NCI-H1694 treated with DMSO at 0.1 percent for 48 hours (cell line): ENCODE data around the gene TRAPPC8.
"Not testable (repeated sequence)": the region's sequence is repeated elsewhere in the genome, so short reads cannot be mapped to it uniquely, and the experiment has no call there.

Experiments
- DNase-seq: peaks from one replicate; lab custom pipeline; 2025; lab: John Stamatoyannopoulos, UW

Gene TRAPPC8

DNA sequence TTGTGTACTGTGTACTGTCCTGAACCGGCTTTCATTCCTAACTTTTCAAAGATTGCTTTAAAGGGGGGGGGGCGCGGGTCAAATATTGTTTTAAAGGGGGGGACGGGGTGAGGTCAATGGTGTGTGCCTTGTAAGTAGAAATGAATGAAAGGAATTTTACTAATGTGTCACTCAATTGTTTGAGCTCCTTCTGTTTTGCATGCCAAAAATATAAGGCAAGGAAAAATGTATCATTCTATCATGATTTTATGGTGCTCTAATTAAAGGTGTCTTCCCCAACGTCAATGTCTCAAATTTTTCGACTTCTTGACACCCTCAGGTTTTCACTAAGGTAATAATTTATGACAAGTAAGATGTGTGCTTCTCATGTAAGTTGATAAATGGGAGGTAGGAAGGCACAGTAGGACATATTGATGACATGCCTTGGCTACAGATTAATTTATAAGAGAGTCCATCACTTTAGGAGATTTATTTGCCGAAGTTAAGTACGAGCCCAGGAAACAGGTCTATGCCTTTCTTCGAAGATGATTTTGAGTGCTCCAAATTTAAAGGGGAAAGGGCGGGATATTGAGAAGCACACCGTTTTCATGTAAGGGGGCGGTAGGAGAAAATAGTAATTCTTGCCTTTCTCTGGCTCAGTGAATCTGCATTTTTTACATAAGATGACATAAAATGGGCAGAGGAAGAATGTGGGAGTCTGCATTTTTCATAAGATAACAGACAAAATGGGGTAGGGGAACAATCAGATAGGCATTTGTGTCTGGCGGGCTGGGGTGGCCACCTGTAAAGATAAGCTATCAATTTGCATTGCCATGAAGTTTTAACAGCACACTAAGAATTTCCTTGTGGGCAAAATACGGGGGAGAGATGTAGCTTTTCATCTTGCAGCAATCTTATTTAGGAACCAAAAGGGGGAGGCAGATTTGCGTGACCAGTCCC lies 1.2 kb upstream of the TRAPPC8 start:
- no peak for DNase-seq

DNA sequence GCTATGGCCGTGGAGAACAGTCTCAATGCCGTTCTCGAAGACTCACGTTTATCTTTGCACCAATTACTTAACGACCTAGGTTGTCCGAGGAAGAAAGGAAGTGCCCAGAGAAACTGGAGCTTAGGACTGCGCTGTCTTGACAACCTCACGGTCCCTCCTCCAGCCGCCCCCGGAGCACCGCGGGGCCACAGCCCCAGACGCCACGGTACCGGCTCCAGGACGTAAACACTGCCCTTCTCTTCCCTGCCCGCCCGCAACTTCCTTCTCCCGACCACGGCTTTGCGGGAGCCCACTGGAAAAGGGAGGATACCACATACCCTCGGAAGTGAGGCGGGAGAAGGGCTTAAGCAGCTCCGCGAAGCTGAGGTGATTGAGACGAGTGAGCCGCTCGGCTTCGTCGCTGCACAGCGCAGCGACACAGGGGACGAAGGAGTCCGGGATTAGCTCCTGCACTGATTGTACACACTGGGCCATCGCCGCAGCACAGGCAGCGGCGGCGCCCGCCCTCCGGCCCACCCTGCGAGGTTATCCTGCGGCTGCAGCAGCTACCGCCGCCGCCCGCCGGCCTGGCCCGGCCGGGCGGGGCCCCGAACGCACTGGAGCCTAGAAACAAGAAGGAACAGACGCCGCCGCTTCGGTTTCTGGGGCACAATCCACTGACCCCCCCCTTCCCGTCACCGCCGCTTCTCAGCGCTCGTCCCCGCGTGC lies 483 bp downstream of the TRAPPC8 start:
- DNase-seq = no peak

DNA sequence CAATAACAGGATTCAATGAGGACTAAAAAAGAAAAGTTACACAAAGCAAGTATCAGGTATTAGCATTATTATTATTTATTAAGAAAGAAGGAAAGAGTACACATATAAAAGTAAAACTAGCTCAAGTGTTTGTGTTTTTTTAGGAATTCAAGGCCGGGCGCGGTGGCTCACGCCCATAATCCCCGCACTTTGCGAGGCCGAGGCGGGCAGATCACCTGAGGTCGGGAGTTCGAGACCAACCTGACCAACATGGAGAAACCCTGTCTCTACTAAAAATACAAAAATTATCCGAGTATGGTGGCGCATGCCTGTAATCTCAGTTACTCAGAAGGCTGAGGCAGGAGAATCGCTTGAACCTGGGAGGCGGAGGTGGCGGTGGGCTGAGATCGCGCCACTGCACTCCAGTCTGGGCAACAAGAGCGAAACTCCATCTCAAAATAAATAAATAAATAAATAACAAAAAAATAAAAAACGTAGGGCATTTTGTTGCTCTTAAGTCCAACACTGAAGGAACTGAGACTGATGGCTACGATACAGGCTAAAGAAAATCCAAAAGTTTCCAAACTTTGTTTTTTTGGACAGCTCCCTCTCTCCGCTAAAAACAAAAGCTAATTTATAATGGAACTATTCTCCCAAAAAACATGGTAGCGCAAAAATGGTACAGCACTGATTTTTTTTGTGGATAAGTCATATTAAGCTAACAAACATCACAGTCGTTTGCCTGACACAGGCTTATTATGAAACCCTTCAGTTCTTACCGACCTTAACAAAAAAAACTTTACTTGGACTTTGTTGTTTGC lies 1.7 kb downstream of the TRAPPC8 start:
- no peak for DNase-seq

DNA sequence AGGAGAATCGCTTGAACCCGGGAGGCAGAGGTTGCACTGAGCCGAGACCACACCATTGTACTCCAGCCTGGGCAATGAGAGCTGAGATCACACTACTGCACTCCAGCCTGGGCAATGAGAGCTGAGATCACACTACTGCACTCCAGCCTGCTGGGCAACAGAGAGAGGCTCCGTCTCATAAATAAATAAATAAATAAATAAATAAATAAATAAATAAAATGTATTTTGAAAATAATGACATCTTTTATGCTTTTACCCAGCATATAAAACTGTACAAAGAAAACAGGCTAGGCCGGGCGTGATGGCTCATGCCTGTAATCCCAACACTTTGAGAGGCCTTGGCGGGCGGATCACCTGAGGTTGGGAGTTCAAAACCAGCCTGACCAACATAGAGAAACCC lies 8.2 kb downstream of the TRAPPC8 start:
- not testable (repeated sequence) for DNase-seq

DNA sequence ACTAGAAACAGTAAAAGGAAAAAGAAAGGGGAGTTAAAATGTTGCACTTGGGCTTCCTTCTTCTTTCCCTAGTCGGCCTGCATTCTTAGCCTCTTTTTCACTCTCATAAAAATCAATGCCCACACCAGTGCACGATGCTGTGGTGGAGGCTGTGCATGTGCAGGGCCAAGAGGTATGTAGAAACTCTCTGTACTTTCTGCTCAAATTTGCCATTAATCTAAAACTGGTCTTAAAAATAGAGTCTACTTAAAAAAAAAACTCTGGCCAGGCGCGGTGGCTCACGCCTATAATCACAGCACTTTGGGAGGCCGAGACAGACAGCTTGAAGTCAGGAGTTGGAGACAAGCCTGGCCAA lies 11.1 kb downstream of the TRAPPC8 start:
- no peak for DNase-seq

DNA sequence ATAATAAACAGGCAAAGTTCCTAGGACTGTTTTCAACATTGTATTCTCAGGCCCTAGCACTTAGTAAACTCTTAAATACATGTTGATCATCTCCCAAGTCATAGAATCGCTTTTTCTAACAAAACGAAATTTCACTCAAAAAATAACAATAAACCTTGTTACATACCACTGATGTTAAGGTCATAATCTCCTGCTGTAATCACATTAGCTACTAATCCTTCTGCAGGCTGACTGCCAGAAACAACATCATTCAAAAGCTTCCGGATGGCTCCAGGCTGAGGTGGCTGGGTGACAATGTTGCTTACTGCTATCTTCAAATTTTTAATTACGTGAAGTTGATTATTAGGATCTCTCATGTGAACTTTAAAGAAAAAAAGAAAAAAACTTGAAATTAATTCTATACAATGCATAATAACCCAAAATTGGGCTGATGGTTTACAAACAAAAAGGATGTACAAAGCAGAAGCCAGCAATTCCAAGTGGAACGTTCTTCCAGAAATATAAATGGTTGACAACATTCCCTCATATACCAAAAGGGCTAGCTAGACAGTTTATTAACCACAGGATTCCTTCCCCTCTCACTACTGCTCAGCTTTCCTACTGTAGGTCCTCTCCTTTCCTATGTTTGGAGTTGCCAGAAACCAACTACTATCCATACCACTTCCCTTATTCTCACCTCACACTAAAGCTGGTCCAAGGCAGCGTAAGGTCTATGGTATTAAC lies 11.6 kb downstream of the TRAPPC8 start:
- DNase-seq = no peak

DNA sequence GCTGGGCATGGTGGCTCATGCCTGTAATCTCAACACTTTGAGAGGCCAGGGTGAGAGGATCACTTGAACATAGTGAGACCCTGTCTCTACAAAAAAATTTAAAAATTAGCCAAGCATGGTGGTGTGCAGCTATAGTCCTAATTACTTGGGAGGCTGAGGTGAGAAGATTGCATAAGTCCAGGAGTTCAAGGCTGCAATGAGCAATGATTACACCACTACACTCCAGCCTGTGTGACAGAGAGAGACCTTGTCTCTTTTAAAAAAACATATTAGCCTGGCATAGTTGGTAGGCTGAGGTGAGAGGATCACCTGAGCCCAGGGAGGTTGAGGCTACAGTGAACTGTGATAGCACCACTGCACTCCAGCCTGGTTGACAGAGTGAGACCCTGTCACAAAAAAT lies 13.7 kb downstream of the TRAPPC8 start:
- no peak for DNase-seq

DNA sequence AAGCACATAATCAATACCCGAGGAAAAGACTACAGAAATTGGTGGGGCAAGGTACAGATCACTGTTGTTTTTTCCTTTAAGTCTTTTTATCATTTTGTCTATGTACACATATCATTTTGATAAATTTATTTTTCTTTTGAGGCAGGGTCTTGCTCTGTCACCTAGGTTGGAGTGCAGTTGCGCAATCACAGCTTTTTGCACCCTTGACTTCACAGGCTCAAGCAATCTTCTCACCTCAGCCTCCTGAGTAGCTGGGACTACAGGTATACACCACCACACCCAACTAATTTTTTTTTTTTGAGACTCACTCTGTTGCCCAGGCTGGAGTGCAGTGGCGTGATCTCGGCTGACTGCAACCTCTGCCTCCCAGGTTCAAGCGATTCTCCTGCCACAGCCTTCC lies 15.9 kb downstream of the TRAPPC8 start:
- DNase-seq = not testable (repeated sequence)

DNA sequence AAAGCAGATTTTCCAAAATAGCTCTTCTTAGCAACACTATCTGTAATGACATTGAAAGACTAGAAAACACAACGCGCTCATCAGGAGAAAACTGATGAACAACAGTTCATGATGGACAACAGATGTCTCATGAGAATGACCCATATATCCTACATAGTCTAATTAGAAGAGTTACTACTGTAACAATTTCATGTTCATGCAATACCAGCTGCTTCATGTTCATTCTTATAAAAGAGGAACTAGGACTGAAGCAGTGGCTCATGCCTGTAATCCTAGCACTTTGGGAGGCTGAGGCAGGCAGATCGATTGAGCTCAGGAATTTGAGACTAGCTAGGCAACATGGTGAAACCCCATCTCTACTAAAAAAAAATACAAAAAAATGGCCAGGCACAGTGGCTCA lies 22.7 kb downstream of the TRAPPC8 start:
- no peak for DNase-seq

DNA sequence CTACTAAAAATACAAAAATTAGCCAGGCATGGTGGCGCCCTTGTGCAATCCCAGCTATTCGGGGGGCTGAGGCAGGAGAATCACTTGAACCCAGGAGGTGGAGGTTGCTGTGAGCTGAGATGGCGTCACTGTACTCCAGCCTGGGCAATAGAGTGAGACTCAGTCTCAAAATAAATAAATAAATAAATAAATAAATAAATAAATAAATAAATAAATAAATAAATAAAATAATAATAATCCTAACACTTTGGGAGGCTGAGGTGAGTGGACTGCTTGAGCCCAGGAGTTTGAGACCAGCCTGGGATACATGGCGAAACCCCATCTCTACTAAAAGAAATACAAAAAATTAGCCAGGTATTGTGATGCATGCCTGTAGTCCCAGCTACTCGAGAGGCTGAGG lies 23.6 kb downstream of the TRAPPC8 start:
- DNase-seq = not testable (repeated sequence)

DNA sequence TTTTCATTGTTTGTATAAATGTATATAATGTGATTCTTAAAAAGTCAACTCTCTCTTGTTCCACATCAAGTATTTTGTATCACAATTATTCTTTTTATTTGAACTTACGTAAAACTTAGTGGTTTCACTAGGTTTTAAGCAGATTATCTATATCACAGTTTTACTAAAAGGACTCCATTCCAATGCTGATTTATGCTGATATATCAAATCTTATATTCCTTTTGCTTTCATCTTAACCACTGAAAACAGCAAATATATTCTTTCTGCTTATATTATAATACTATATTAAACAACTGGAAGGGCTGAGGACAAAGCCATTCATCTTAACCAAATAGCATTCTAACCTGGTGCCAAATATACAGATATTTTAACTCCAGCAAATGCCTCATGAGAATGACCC lies 24.2 kb downstream of the TRAPPC8 start:
- no peak for DNase-seq

DNA sequence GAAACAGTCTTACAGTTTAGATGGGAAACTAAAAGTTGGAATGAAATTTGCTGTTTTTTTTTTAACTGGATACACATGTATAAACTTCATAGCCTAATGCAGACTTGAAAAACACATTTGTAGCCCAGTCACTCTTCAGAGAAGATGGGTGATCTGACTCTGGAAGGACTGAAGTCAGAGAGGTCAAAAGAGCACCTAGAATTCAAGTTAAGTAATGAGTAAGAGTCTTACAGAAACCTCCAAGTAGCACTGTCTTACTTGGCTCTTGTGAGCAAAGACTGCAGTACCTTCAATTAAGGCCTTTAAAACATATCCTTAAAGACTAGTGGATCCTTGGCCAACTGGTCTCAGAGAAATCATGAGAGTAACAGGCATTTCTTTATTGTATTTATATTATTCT lies 41.9 kb downstream of the TRAPPC8 start:
- DNase-seq = no peak

DNA sequence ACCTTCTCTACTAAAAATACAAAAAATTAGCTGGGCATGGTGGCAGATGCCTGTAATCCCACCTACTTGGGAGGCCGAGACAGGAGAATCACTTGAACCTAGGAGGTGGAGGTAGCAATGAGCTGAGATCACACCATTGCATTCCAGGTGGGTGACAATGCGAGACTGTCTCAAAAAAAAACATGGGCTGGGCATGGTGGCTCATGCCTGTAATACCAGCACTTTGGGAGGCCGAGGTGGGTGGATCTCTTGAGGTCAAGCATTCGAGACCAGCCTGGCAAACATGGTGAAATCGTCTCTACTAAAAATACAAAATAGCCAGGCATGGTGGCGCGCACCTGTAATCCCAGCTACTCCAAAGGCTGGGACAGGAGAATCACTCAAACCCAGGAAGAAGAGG lies 43.2 kb downstream of the TRAPPC8 start:
- not testable (repeated sequence) for DNase-seq

DNA sequence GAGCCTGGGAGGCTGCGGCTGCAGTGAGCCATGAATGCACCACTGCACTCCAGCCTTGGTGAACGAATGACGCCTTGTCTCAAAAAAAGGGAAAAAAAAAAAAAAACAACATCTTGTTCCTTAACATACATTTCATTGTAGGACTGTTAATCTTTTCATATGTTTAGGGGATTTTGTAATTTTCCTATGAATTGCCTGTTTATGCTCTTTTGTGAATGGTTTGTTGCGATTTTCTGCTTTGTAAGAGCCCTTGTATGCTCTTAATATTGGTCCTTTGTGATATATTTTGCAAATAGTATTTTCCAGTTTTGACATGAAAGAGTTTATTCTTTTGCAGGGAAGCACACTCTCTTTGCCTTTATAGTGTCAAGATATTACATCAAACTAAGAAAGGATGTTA lies 50.0 kb downstream of the TRAPPC8 start:
- DNase-seq = no peak

DNA sequence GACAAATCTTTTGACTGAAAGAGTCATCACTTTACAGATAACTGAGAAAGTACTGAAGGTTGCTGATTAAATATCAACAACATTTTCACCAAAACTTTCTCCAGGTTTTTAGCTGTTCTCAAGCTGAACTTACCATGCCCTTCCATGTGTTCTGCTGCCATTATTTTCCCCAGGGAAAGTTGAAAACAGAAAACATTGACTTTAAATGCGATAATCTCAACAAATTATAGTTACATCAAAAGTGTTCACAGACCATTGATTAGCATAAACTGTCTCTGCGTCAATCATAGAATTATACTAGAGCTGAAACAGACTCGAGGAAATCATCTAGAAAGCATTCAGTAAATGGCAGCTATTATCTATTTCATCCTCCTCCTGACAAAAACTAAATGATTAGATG lies 51.4 kb downstream of the TRAPPC8 start:
- no peak for DNase-seq

DNA sequence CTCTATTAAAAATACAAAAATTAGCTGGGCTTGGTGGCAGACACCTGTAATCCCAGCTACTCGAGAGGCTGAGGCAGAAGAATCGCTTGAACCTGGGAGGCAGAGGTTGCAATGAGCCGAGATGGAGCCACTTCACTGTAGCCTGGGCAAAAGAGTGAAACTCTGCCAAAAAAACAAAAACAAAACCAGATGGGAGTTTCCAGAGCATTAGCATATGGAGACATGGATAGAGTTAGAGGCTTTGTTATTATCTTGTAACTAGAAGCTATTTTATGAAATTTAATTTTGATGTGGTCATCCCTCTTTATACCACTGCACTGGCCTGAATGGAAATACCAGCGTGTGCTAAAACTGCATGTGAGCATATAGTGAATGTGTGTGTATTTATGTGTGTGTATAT lies 58.9 kb downstream of the TRAPPC8 start:
- DNase-seq = peak; percentile 23

DNA sequence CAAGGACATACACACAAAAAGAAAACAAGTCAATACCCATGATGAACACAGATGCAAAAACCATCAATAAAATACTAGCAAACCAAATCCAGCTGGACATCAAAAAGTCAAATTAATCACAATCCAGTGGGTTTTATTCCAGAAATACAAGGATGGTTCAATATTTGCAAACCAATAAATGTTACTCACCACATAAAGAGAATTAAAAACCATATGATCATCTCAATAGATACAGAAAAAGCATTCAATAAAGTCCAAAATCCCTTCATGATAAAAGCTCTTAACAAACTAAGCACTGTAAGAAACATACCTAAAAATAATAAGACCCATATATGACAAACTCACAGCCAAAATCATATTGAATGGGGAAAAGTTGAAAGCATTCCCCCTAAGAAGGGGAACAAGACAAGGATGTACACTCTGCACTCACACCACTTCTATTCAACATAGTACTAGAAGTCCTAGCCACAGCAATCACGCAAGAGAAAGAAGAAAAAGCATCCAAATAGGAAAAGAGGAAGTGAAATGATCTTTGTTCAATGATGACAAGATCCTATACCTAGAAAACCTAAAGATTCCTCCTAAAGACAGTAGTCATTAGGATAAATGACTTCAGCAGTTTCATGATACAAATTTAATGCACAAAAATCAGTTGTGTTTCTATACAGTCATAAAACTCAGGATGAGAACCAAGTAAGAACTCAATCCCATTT lies 62.6 kb downstream of the TRAPPC8 start:
- no peak for DNase-seq

DNA sequence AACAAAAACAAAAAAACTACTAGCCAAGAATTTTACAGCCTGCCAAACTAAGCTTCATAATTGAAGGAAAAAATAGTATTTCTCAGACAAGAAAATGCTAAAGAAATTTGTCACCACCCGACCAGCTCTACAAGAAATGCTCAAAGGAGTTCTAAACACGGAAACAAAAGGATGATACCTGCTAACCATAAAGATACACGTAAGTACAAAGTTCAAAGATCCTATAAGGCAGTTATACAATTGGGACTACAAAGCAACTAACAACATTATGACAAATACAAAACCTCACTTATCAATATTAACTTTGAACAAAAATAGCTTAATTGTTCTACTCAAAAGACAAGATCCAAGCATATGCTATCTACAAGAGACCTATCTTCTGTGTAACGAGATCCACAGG lies 64.6 kb downstream of the TRAPPC8 start:
- no peak for DNase-seq

DNA sequence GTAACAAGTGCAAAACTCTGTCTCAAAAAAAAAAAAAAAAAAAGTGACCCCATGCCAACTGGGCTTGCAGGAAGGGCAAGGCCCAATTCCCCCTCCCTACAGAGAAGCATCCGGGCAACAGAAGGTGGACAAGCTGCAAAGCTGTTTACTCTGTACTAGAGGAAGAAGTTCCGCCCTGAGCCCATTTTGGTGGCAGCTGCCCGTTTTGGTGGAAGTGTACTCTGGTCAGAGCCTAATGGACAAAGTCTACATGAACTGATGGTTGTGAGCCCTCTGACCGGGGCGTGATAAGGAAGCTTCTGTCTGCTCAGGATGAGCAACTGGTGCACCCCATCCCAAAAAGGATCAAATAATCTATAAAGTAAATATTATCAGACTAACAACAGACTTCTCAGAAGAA lies 65.0 kb downstream of the TRAPPC8 start:
- DNase-seq = no peak

DNA sequence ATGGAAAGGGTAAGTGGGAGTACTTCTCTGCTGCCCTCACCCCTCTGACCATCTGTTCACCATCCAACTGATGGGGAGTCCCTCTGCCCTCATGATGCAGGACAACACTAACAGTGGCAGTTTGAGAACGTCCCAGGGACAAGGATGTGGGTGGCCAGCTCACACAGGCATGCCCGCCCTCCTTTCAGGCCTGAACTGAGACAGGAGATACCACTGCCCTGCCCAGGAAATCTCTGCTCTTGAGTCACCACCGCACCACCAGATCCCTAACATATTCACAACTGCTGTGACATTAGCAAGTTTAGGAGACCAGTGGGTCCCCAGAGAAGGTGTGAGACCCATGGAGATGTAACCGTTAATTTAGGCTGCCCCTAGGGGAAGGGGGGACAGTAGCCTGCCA lies 66.2 kb downstream of the TRAPPC8 start:
- no peak for DNase-seq

DNA sequence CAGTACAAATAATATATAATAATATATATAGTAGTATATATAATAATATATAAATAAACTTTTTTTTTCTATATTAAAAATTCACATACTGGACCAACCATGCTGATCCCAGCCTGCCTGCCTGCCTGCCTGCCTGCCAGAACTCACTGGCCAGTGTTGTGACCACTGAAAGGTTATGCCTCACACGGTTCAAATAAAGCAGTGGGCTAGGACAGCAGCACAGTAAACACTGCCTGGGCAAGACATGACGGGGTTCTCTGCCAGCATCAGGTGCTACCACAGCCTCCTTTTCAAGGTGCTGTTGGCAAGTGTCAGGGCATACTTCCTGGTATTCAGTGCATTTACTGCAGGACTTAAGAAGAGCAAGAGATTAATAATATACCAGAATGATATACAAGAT lies 67.6 kb downstream of the TRAPPC8 start:
- no peak for DNase-seq
